Left ventricle myocardium superior (tissue), 1 donor: ENCODE data around the gene CD9. TPM values are rescaled to one million over a fixed set of nuclear protein-coding genes. Genes with fewer than 3 reads are reported as not detected.

Experiments used
- ATAC-seq: fragments of 200-7000 bp; cut with Tn5 transposase; one replicate; pipeline ENCODE4 v1.9.1; 2020; ENCODE audit warnings: mild to moderate bottlenecking, moderate library complexity
- DNase-seq: peaks from one replicate; pipeline ENCODE4 v3.0.0-alpha.2; 2020
- intact Hi-C: fragments of 100-400 bp; cut with micrococcal nuclease; formaldehyde crosslinking; loops from one replicate; pipeline ENCODE4 v1.11.0; 2022
- total RNA-seq: library from RNA; stranded (reverse); fragmentation: NEBNext Ultra II Directional; extraction: Animal tissue kit (Norgen Biotek cat#: 25700); gene quantifications from one replicate; pipeline ENCODE4 v1.2.1, GENCODE V29; 2021
- donor health status: DM: no; HTN: yes; CAD: no; lungs with severe emphysema.

The CD9 gene
- total RNA-seq, 1 donor from 2014 or later = 39.2 TPM

- ATAC-seq (no peak), DNase-seq (no peak)
- intact Hi-C loops = no loop called here
Observed at GRCh38 chr12:6211421-6211869, 11.2 kb downstream of the CD9 start.

DNA sequence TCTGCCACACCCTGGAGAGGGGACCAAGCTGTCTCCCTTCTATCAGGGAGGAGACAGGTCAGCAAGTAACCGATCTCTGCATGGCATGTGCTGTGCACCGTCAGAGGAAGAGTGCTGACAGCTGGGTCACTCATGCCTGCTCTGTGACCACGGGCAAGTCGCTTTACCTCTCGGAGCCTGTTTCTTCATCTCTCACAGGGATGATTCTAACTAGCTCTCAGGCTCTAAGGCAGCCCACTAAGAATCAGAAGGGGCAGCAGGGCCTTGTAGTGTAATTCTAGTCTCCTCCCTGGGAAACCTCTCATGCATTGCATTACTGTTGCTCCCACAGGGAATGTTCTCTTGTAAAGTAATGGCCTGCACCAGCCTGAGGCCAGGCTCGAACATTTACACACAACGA is 11.9 kb downstream of the CD9 start:
- intact Hi-C loops = no loop called here
- DNase-seq = no peak
- no peak for ATAC-seq

GRCh38 chr12:6213969-6214368 is 13.8 kb downstream of the CD9 start:
- DNase-seq (no peak), ATAC-seq (no peak)
- intact Hi-C loops = no loop called here

DNA sequence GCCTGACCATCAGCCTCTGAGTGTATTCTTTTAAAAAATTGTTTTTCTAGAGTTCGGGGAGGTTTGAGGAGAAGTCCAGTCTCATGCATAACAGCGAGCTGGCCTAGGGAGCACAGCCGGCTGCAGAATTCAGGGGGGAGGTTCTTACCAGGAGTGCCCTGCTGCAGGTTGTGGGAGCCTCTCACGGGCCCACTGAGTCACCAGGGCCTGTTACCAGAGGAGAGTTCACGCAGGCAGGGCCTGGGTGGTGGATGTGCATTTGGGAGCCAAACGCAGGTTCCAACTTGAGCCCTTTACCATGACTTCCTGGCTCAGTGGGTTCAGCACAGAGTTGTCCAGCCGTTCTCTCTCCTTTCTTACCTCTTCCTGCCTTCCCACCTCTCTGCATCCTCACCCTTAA is 14.4 kb downstream of the CD9 start:
- DNase-seq = no peak
- ATAC-seq = no peak
- intact Hi-C loops = no loop called here

- ATAC-seq (no peak), DNase-seq (no peak)
- intact Hi-C loops = no loop called here
Observed at GRCh38 chr12:6215120-6215807, 15.1 kb downstream of the CD9 start.

DNA sequence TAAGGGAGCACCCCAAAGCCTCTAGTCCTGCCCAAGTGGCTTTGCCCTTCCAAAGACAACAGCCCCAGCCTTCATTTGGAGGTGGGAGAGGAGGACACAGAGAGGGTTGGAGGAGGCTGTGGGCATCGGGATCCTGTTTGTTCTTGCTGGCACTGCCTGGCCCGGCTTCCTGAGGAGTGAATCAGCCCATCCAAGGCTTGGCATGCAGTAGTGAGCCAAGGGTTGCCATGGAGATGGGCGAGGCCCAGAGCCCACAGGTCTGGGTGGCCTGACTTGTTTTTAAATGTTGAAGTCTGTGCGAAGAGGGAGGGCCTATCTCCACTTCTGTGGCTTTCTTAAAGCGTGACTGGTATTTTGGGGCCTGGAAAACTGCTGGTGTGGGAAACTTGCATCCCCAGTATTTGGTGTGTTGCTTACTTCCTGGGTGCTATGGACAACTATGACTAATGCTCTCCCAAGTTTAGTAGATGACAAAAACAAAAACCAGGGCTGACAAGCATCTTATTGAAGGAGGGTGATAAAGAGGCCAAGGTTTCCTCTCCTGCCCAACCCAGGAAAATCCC is 15.8 kb downstream of the CD9 start:
- DNase-seq = no peak
- peak; percentile 53 for ATAC-seq
- intact Hi-C loops = no loop called here

- intact Hi-C loops = no loop called here
- DNase-seq = no peak
Observed at GRCh38 chr12:6216581-6216980, 16.4 kb downstream of the CD9 start.

DNA sequence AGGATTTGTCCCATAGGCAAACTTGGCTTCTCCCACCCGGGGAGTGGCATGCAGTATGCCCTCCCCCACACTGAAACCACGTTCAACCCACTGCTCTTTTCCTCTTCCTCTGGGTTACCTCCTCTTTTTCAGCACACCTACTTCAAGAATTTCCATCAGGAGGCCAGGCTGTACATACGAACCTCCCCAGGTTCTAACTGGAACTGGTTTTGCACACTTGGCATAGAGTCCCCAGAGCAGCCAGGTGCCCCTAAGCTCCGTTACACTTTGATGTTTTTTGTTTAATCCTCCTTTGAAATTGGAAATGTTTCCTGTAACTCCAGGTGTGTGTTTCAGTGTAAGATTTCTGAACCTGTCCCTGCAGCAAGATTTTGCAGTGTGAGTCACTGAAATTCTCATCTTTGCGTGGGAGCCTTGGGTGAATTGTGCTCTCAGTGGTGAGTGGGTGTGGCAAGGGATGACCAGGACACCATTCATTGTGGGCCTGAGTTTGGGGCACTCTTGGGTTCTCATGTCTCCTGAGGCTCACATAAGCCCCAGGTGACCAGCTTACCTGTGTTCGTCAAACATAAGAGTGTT is 18.2 kb downstream of the CD9 start:
- no peak for ATAC-seq
- intact Hi-C loops = no loop called here
- DNase-seq = no peak

More at GRCh38 chr12:6216581-6216980, 16.4 kb downstream of the CD9 start:
- ATAC-seq = no peak

GRCh38 chr12:6219980-6220379 is 19.8 kb downstream of the CD9 start:
- no peak for DNase-seq
- ATAC-seq = peak; percentile 30
- intact Hi-C loops = no loop called here

DNA sequence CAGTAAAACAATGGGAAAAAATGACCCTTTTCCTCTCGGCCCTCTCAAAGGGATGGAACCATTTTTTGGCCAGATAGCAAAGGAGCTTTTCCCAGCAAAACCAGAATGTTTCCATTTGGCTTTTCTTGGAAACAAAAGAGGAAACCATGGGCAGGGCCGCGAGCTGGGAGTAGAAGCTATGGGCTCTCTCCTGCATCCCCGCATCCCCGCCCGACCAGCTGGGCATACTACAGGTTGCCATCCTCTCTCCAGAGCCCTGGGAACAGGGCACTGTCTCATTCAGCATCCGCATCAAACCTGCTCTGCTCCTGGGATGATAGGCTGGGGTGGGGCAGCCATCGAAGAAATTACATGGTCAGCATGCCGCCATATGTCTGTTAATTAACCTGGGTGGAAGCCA is 20.9 kb downstream of the CD9 start:
- ATAC-seq (no peak), DNase-seq (no peak)
- intact Hi-C loops = no loop called here

GRCh38 chr12:6222078-6222654 is 22.0 kb downstream of the CD9 start:
- ATAC-seq (no peak), DNase-seq (no peak)
- intact Hi-C loops = no loop called here

GRCh38 chr12:6223545-6223944 is 23.3 kb downstream of the CD9 start:
- intact Hi-C loops = no loop called here
- no peak for DNase-seq
- no peak for ATAC-seq

- intact Hi-C loops = no loop called here
- DNase-seq (no peak), ATAC-seq (no peak)
Observed at GRCh38 chr12:6224550-6224949, 24.4 kb downstream of the CD9 start.

- intact Hi-C loops = no loop called here
- ATAC-seq (no peak), DNase-seq (no peak)
Observed at GRCh38 chr12:6225630-6226001, 25.4 kb downstream of the CD9 start.

DNA sequence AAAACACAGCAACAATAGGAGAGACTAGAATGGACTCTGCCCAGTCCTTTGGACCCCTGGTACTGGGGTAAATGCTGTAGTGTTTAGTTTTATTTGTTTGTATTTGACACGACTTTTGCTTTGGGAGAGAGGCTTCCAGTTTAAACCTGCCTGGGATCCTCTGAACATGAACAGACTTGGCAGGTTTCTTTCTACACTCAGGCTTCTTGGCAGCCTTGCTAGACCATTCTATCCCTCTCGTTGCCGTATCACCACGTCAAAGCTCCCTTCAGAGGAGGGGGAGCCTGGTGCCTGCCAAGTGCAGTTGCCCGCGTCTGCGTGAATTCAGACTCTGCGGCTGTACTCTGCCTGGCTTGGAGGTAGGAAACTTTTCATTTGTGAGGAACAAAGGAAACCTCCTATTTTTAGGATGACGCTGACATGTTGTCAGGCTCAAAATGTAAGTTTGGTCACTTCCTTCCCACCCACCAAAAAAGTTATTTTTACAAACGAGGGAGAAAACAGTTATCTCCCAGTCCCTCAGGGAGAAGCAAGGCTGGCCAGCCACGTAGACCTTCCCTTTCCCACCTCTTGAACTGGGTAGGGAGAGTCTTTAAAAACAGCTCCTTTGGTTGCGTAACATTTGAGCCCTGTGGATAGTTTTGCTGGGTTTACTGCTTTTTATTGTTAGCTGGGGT is 25.9 kb downstream of the CD9 start:
- DNase-seq (peak; percentile 79), ATAC-seq (peak; percentile 89)
- intact Hi-C loops = no loop called here

GRCh38 chr12:6226679-6227051 is 26.5 kb downstream of the CD9 start:
- intact Hi-C loops = no loop called here
- ATAC-seq (peak; percentile 72), DNase-seq (peak; percentile 80)

DNA sequence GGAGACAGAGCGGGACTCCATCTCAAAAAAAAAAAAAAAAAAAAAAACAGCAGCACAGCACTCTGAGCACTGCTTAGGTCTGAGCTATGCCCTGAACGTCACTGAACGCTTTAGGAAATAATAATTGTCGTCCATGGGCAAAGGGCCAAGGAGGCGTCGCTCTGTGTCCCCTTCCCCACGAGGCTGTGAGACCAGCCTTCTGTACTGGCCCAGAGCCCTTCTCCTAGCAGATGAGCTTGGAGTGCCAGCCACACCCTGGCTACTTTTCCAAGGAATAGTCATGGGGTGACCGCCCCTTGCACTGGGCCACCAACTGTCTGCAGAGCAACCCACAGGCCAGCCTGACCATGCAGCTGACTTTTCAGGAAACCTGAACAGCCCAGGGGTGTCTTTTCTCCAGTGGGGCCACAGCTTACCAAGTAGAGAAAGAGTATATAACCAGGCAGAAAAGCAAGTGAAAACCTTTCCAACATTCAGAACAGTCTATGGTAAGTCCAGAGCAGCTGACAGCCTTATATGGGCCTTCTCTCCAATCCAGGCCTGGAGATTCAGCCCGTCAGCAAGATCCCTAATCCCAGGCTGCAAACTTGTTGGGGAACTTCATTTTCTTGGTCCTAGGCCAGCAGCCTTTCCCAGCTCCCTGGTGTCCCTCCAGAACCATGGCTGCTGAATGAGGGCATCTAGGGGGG is 28.5 kb downstream of the CD9 start:
- no peak for DNase-seq
- no peak for ATAC-seq
- intact Hi-C loops = no loop called here

DNA sequence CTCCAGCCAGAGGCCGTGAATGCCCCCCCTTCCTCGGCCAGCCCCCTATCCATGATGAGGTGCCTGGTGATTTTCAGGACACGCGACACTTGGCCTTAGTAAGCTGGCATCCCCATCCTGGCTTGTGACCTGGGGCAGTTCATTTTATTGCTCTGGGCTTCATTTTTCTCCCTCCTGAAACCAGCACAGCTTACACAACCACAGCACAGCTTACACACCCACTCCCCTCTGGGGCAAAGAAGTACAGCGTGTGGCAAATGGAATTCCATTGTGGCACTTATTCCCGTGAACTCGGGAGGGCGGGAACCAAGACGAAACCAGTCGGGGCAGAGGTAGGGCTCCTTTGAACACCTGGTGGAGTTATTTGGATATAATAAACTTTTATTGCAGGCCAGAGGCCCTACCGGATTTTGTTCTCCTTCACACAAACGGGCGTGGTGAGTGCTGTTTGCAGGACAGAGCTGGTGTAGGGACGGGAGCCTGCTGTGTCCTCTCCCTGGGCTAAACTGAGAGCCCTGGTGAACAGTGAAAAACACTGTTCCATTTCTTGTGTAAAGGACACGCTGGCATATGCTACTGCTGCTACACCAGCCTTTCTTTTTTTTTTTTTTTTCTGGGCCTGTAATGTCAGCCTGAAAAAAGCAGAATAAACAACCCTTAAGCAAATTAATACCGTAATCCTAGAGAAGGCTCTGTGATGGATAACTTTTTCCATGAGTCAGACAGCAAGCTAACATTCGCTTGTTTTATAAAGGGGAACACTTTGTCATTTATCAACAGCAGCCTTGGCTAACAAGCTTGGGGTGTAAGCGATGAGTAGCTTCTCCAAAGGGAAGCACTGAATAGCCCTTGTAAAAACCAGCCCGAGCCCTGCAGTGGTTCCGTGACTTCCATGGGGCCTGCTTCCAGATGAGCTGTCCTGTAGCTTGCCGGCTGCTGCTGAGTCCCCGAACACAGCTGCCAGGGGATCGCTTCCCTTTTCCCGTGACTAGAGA is 29.3 kb downstream of the CD9 start:
- ATAC-seq (peak; percentile 13), DNase-seq (peak; percentile 64)
- intact Hi-C loops = no loop called here
